ENCODE measurements around the gene KCNQ1.

DNA sequence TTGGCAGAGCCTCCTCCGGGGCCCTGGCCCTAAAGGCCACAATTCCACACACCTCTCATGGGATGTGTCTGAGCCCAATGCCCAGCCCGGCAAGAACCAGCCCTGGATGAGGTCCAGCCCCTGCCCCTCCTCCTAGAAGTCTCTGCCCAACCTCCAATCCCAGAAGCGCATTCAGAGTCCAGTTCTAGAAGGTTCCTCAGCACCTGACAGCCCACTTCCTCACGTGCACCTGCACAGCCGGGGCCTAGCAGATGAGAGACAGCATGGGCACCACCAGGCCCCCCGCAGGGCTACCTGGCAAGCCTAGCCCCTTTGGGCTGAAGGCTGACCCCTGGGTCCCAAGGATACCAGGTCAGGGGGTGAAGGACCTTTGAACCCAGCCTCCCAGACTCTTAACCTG is 452.2 kb downstream of the KCNQ1 start:
- TF ChIP-seq, protein P1, sequence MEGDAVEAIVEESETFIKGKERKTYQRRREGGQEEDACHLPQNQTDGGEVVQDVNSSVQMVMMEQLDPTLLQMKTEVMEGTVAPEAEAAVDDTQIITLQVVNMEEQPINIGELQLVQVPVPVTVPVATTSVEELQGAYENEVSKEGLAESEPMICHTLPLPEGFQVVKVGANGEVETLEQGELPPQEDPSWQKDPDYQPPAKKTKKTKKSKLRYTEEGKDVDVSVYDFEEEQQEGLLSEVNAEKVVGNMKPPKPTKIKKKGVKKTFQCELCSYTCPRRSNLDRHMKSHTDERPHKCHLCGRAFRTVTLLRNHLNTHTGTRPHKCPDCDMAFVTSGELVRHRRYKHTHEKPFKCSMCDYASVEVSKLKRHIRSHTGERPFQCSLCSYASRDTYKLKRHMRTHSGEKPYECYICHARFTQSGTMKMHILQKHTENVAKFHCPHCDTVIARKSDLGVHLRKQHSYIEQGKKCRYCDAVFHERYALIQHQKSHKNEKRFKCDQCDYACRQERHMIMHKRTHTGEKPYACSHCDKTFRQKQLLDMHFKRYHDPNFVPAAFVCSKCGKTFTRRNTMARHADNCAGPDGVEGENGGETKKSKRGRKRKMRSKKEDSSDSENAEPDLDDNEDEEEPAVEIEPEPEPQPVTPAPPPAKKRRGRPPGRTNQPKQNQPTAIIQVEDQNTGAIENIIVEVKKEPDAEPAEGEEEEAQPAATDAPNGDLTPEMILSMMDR (IDR thresholded peaks at IDR 0.05): no peak
- TF ChIP-seq POLR2A (IDR thresholded peaks at IDR 0.05) (no peak), EP300 (IDR thresholded peaks at IDR 0.05) (no peak), POLR2AphosphoS5 (IDR thresholded peaks at IDR 0.05) (no peak)

All from gastroesophageal sphincter (tissue), 3 donors.